Activated naive CD8-positive, alpha-beta T cell treated with anti-CD3 and anti-CD28 coated beads, Interleukin-2, amount 50 U/mL, for 24 hours (primary cell): Measurements from ENCODE around the gene ATM.
A peak's percentile ranks its signal among the peaks of the same experiment; 100 is the strongest.
"Not testable (repeated sequence)": the region's sequence is repeated elsewhere in the genome, so short reads cannot be mapped to it uniquely, and the experiment has no call there.

ENCODE experiments used
- ATAC-seq: fragments of 150-1000 bp; cut with Tn5 transposase; one replicate; pipeline ENCODE4 v1.10.0; 2021
- DNase-seq: peaks from one replicate; pipeline ENCODE4 v3.0.0; 2021
- H3K27ac Mint-ChIP-seq: one replicate; pipeline ENCODE4 v1.8.0; 2021; ENCODE audit warnings: mild to moderate bottlenecking, mixed read lengths
- H3K27me3 Mint-ChIP-seq: one replicate; pipeline ENCODE4 v1.8.0; 2021; ENCODE audit warnings: mixed read lengths
- H3K36me3 Mint-ChIP-seq: one replicate; pipeline ENCODE4 v1.8.0; 2021; ENCODE audit warnings: low read depth, mixed read lengths
- H3K4me1 Mint-ChIP-seq: one replicate; pipeline ENCODE4 v1.8.0; 2021; ENCODE audit warnings: mixed read lengths
- H3K4me3 Mint-ChIP-seq: one replicate; pipeline ENCODE4 v1.8.0; 2021; ENCODE audit warnings: mild to moderate bottlenecking, moderate library complexity, mixed read lengths
- H3K9me3 Mint-ChIP-seq: one replicate; pipeline ENCODE4 v1.8.0; 2021; ENCODE audit warnings: mixed read lengths

Gene ATM

DNA sequence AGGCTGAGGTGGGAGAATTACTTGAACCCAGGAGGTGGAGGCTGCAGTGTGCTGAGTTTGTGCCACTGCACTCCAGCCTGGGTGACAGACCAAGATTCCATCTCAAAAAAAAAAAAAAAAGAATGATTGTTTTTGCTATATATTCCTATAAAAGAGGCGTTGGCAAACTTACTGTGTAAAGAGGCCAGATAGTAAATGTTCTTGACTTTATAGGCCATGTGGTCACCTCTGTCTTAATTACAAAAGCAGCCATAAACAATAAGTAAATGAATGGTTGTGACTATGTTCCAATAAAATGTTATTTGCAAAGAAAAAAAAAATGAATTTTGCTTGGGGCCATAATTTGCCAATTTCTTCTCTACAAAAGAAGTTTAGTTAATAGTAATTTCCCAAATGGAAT is 12.3 kb downstream of the ATM start:
- H3K9me3 Mint-ChIP-seq: no peaks in the 10 kb centered on the region
- no peak overlapping the region for H3K4me3 Mint-ChIP-seq
- no peak for ATAC-seq
- no peak for DNase-seq
- H3K27ac Mint-ChIP-seq: peak overlapping the region; percentile 95
- H3K4me1 Mint-ChIP-seq: peaks cover 89% of the 10 kb centered on the region
- peaks cover 57% of the 10 kb centered on the region for H3K36me3 Mint-ChIP-seq
- no peaks in the 10 kb centered on the region for H3K27me3 Mint-ChIP-seq

- H3K9me3 Mint-ChIP-seq: no peaks in the 10 kb centered on the region
- peak overlapping the region; percentile 95 for H3K27ac Mint-ChIP-seq
- ATAC-seq: no peak
- H3K36me3 Mint-ChIP-seq: peaks cover 56% of the 10 kb centered on the region
- H3K27me3 Mint-ChIP-seq: no peaks in the 10 kb centered on the region
- H3K4me1 Mint-ChIP-seq: peaks cover 89% of the 10 kb centered on the region
- DNase-seq: no peak
- H3K4me3 Mint-ChIP-seq: peak overlapping the region; percentile 78
These were observed 12.8 kb downstream of the ATM start for GRCh38 chr11:108235633-108236032.

- ATAC-seq (peak; percentile 30), DNase-seq (no peak)
- peaks cover 49% of the 10 kb centered on the region for H3K36me3 Mint-ChIP-seq
- H3K4me1 Mint-ChIP-seq: peaks cover 87% of the 10 kb centered on the region
- H3K4me3 Mint-ChIP-seq: peak overlapping the region; percentile 78
- no peaks in the 10 kb centered on the region for H3K9me3 Mint-ChIP-seq
- H3K27me3 Mint-ChIP-seq: no peaks in the 10 kb centered on the region
- H3K27ac Mint-ChIP-seq: peak overlapping the region; percentile 95
These were observed 14.2 kb downstream of the ATM start for GRCh38 chr11:108237058-108237481.

DNA sequence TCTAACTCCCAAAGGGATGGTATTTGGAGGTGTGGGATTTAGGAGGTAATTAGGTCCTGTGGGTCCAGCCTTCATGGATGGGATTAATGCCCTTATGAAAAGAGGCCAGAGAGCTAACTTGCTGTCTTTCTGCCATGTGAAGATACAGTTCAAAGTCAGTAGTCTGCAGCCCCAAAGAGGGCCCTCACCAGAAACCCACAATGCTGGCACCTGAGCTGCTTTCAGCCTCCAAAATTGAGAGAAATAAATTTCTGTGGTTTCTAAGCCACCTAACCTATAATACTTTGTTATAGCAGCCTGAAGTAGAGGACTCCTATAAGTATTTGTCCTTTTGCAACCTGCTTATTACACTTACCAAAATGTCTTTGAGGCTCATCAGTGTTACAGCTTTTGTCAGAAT is 16.2 kb downstream of the ATM start:
- no peaks in the 10 kb centered on the region for H3K9me3 Mint-ChIP-seq
- DNase-seq (no peak), ATAC-seq (no peak)
- peak overlapping the region; percentile 76 for H3K27ac Mint-ChIP-seq
- peak overlapping the region; percentile 12 for H3K4me3 Mint-ChIP-seq
- peaks cover 85% of the 10 kb centered on the region for H3K4me1 Mint-ChIP-seq
- H3K27me3 Mint-ChIP-seq: no peaks in the 10 kb centered on the region
- peaks cover 44% of the 10 kb centered on the region for H3K36me3 Mint-ChIP-seq

DNA sequence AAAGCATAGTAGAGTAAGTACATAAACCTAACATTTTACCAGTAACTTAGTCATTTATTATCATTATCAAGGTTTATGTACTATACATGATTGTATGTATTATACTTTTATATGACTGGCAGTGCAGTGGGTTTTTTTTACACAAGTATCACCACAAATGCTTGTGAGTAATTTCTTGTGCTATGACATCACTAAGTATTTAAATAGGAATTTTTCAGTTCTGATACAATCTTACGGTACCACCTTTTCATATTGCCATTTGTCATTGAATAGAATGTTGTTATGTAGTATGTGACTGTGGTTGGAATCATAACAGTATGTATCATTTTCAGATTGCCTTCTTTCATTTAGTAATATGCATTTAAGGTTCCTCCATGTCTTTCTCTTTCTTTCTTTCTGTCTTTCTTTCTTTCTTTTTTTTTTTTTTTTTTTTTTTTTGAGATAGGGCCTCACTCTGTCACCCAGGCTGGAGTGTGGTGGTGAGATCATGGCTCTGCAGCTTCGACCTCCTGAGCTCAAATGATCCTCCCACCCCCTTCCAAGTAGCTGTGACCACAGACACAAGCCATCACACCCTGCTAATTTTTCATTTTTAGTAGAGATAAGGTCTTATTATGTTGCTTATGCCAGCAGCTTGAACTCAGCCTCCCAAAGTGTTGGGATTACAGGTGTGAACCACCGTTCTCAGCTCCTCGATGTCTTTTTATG is 18.6 kb downstream of the ATM start:
- H3K4me1 Mint-ChIP-seq: peaks cover 85% of the 10 kb centered on the region
- H3K4me3 Mint-ChIP-seq: peak overlapping the region; percentile 61

GRCh38 chr11:108242422-108242821 is 19.6 kb downstream of the ATM start:
- no peaks in the 10 kb centered on the region for H3K9me3 Mint-ChIP-seq
- peak overlapping the region; percentile 61 for H3K4me3 Mint-ChIP-seq
- H3K4me1 Mint-ChIP-seq: peaks cover 84% of the 10 kb centered on the region
- no peaks in the 10 kb centered on the region for H3K27me3 Mint-ChIP-seq
- DNase-seq (no peak), ATAC-seq (no peak)
- H3K27ac Mint-ChIP-seq: peak overlapping the region; percentile 69
- peaks cover 35% of the 10 kb centered on the region for H3K36me3 Mint-ChIP-seq

More for the DNA sequence above, 18.6 kb downstream of the ATM start:
- ATAC-seq: peak; percentile 84
- Mint-ChIP-seq H3K9me3 (no peaks in the 10 kb centered on the region), H3K27ac (peak overlapping the region; percentile 69), H3K36me3 (peaks cover 40% of the 10 kb centered on the region), H3K27me3 (no peaks in the 10 kb centered on the region)
- DNase-seq: peak; percentile 46

DNA sequence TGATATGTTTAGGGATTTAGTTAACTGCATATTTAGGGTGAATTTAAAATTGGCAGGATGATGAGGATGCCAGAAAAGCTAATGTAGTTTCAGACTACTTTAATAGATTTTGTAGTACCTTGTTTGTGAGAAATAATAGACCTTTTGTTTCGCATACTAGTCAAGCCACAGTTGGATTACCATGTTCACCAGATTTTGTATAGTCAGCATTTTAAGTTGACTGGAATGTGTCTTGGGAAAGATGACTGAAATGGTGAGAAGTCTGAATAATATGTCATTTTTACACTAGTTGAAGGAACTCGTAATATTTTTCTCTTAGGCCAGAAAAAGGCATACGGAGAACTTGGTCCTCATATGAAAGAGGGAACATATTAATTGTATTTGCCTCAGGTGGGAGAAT is 23.4 kb downstream of the ATM start:
- Mint-ChIP-seq H3K4me3 (peak overlapping the region; percentile 24), H3K36me3 (peaks cover 39% of the 10 kb centered on the region), H3K27me3 (no peaks in the 10 kb centered on the region), H3K4me1 (peaks cover 77% of the 10 kb centered on the region), H3K9me3 (no peaks in the 10 kb centered on the region), H3K27ac (peak overlapping the region; percentile 53)
- ATAC-seq: no peak
- DNase-seq: no peak

DNA sequence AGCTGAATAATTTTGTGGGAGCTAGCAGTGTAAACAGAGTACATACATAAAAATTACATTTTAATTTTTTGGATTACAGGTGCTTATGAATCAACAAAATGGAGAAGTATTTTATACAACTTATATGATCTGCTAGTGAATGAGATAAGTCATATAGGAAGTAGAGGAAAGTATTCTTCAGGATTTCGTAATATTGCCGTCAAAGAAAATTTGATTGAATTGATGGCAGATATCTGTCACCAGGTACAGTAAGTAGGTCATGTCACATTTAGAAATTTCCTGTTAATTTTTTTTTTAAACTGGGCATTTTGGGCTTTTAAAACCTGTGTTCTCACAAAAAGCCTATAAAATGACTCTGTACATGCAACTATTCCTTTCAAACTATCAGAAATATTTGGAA is 24.0 kb downstream of the ATM start:
- no peak for ATAC-seq
- Mint-ChIP-seq H3K27me3 (no peaks in the 10 kb centered on the region), H3K4me3 (peak overlapping the region; percentile 24), H3K9me3 (no peaks in the 10 kb centered on the region), H3K4me1 (peaks cover 74% of the 10 kb centered on the region), H3K27ac (peak overlapping the region; percentile 53), H3K36me3 (peaks cover 42% of the 10 kb centered on the region)
- no peak for DNase-seq

DNA sequence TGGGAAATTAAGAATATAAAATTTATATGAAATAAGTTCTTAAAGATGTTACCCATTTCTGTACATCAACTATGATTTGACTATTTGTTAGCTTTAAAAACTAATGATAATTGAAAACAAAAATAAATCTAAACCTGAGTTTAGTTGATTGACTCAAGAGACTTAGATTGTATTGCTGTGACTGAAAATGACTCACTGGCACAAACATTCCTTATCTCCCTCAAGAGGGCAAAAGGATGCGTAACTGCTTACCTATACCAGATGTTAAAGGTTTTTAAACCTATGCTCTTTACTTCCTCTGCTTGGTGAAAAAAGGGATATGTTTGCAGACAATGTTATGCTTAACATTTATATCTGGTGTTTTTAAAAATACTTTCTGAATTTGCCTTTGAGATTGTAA is 30.3 kb downstream of the ATM start:
- DNase-seq (no peak), ATAC-seq (no peak)
- Mint-ChIP-seq H3K27ac (no peak overlapping the region), H3K36me3 (peaks cover 56% of the 10 kb centered on the region), H3K27me3 (no peaks in the 10 kb centered on the region), H3K4me1 (peaks cover 46% of the 10 kb centered on the region), H3K4me3 (no peak overlapping the region), H3K9me3 (no peaks in the 10 kb centered on the region)

DNA sequence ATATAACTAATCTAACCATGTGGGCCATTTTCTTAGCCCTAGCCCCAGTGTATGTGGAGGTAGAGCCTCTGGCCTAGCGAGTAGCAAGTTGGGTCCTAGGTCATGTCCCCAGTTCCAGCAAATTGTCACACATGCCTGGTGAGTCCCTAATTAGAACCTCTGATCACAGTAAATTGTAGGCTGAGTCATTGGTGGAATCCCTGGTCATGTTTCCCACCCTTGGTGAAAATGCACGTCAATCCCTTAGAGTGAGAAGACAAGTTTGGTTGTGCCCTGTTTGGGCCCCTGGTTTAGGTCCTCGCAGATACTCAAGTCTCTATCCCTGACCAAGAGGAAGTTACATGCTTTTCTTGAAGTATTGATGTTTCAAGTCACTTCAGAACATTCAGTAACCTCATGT is 46.7 kb downstream of the ATM start:
- Mint-ChIP-seq H3K27me3 (no peaks in the 10 kb centered on the region), H3K9me3 (peaks cover 10% of the 10 kb centered on the region), H3K4me1 (peaks cover 33% of the 10 kb centered on the region), H3K4me3 (no peak overlapping the region), H3K27ac (peak overlapping the region; percentile 47), H3K36me3 (peaks cover 54% of the 10 kb centered on the region)
- DNase-seq: no peak
- ATAC-seq: peak; percentile 85

GRCh38 chr11:108276985-108277616 is 54.2 kb downstream of the ATM start:
- peaks cover 18% of the 10 kb centered on the region for H3K9me3 Mint-ChIP-seq
- not testable (repeated sequence) for DNase-seq, H3K4me3 Mint-ChIP-seq, ATAC-seq, H3K27ac Mint-ChIP-seq, H3K27me3 Mint-ChIP-seq
- peaks cover 68% of the 10 kb centered on the region for H3K4me1 Mint-ChIP-seq
- peaks cover 66% of the 10 kb centered on the region for H3K36me3 Mint-ChIP-seq

DNA sequence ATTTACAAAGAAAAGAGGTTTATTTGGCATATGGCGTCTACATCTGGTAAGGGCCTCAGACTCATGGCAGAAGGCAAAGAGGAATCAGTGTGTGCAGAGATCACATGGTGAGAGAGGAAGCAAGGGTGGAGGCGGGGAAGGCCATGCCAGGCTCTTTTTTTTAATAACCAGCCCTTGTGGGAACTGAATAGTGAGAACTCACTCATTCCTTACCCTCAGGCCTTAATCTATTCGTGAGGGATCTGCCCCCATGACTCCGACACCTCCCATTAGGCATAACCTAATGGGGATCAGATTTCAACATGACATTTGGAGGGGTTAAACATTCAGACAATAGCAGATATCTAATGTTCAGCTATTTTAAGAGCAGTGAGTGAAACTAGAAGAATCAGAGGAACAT is 55.7 kb downstream of the ATM start:
- H3K4me3 Mint-ChIP-seq: no peak overlapping the region
- no peak for DNase-seq
- ATAC-seq: peak; percentile 40
- peaks cover 57% of the 10 kb centered on the region for H3K36me3 Mint-ChIP-seq
- H3K4me1 Mint-ChIP-seq: peaks cover 64% of the 10 kb centered on the region
- H3K27me3 Mint-ChIP-seq: no peaks in the 10 kb centered on the region
- peak overlapping the region; percentile 84 for H3K27ac Mint-ChIP-seq
- H3K9me3 Mint-ChIP-seq: peaks cover 18% of the 10 kb centered on the region

DNA sequence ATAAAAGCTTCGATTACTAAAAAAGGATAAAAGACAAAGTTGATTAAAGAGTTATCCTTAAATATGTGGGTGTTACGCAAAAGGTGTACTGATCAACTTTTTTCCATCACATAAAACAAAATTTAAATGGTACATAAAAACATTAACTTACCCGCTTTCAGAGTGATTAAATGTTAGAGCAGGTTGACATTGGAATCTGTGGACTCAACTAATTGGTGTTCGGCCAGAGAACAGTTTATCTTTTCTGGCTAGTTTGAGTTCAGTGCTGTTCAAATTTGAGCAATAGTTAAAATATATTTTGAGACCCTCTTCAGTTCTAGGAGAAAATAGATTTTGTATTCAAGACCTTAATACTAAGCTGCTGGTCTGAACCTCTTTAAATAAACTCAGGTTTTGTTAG is 56.1 kb downstream of the ATM start:
- peak overlapping the region; percentile 84 for H3K27ac Mint-ChIP-seq
- H3K4me3 Mint-ChIP-seq: no peak overlapping the region
- H3K4me1 Mint-ChIP-seq: peaks cover 63% of the 10 kb centered on the region
- peaks cover 53% of the 10 kb centered on the region for H3K36me3 Mint-ChIP-seq
- H3K27me3 Mint-ChIP-seq: no peaks in the 10 kb centered on the region
- ATAC-seq: no peak
- DNase-seq: no peak
- H3K9me3 Mint-ChIP-seq: peaks cover 17% of the 10 kb centered on the region

DNA sequence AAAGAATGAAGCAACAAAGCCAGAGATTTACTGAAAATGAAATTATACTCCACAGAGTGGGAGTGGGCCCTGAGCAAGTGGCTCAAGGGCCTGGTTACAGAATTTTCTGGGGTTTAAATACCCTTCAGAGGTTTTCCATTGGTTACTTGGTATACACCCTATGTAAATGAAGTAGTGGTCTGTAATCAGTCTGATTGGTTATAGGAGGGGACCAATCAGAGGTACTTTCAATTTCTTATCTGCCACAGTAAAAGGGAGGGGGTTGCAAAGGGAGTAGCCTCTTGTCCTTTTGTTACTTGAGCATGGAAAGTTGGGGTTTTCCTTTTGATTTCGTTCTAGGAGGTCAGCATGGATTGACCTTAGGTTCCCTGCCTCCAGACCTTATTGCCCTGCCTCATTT is 63.5 kb downstream of the ATM start:
- Mint-ChIP-seq H3K4me1 (peaks cover 22% of the 10 kb centered on the region), H3K27me3 (no peaks in the 10 kb centered on the region), H3K36me3 (peaks cover 44% of the 10 kb centered on the region), H3K9me3 (no peaks in the 10 kb centered on the region), H3K4me3 (no peak overlapping the region), H3K27ac (peak overlapping the region; percentile 29)
- DNase-seq: no peak
- peak; percentile 57 for ATAC-seq

DNA sequence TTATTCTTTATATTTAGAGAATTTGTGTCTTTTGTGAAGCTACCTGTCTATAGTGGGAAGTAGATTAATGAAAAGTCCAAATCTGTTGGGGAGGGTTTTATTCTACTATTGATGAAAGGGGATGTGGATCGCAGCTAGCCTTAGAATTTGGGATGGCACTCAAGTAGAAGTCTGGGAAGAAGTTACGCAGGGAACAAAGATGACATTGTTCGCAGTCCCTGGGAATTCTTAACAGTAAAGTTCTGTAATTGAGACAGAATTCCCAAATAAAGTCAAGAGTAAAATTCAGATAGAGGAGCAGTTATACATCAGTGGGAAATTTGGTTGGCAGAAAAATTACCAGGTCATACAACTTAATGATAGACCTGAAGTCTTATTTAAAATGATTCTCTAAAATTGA is 64.1 kb downstream of the ATM start:
- H3K4me3 Mint-ChIP-seq: no peak overlapping the region
- peaks cover 22% of the 10 kb centered on the region for H3K4me1 Mint-ChIP-seq
- H3K27ac Mint-ChIP-seq: no peak overlapping the region

More for the DNA sequence above, 64.1 kb downstream of the ATM start:
- ATAC-seq (no peak), DNase-seq (no peak)
- Mint-ChIP-seq H3K9me3 (no peaks in the 10 kb centered on the region), H3K36me3 (peaks cover 46% of the 10 kb centered on the region), H3K27me3 (no peaks in the 10 kb centered on the region)
